Activated T-helper 1 cell treated with Interleukin-2 at 50 U/mL for 16 hours (primary cell): ENCODE results near the gene MYOM3.
"Not testable (repeated sequence)": the region's sequence is repeated elsewhere in the genome, so short reads cannot be mapped to it uniquely, and the experiment has no call there.

Source experiments
- DNase-seq: peaks from one replicate; pipeline ENCODE4 v3.0.0-alpha.2; 2020; ENCODE audit warnings: low read depth

MYOM3 gene

DNA sequence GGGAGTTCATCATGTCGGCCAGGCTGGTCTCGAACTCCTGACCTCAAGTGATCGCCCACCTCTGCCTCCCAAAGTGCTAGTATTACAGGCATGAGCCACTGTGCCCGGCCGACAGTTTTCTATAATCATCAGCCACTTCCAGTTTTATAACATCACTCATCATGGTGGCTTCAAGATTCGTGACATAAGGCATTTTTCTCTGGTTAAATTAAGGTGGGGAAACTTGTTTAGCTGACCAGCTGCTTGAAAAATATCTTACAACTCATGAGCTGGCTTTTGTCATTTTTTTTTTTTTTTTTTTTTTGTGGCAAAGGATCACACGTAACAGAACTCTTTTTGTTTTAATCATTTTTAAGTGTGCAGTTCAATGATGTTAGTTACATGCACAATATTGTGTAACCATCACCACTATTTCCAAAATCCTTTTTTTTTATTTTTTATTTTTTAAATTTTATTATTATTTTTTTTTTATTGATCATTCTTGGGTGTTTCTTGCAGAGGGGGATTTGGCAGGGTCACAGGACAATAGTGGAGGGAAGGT is 80.9 kb downstream of the MYOM3 start:
- not testable (repeated sequence) for DNase-seq

DNA sequence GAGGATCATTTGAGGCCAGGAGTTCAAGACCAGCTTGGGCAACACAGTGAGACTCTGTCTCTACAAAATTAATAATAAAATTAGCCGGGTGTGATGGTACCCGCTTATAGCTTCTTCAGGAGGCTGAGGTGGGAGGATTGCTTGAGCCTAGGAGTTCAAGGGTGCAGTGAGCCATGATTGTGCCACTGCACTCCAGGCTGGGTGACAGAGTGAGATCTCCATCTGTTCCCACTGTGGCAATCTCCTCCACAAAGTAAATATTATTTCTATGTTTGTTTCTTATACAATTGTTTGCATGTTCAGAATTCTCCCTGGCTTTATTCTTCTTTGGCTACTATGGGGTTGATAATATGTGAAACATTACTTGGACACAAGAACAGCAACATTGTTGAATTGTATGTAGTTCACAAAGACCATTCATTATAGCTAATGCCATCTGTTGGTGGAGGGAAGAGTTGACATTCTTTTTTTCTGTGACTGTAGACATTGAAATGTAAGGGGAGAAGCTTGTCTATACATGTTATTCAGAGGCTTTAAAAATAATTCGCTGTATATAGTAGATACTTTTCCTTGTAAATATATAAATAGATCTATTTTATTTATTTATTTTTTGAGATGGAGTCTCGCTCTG is 84.0 kb downstream of the MYOM3 start:
- DNase-seq = no peak

DNA sequence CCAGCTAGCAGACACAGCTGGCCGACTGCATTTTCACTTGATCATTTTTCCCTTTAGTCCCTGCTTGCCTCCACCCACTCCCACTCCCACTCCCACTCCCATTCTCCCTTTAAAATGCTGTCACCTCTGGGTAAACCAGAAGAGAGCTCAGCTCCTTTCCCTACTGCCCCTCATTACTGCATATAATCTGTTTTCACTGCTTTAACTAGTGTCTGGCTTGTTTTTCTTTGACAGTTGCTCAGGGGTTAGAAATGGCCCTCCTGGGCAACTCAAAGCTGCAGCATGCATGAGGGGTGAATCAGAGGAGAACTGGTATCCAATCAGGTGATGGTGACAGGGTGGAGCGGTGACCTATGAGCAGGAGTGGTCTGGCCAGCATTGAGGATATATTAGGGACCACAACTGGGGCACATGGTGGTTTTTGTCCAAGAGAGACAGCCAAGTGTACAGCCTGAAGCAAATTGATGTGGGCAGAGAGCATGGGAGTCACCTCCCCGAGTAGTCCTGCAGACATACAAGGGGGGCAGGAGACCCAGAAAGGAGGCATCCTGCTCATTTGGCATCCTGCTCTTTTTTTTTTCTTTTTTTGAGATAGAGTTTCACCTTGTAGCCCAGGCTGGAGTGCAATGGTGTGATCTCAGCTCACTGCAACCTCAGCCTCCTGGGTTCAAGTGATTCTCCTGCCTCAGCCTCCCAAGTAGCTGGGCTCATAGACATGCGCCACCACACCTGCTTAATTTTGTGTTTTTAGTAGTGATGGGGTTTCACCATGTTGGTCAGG is 89.2 kb downstream of the MYOM3 start:
- no peak for DNase-seq

DNA sequence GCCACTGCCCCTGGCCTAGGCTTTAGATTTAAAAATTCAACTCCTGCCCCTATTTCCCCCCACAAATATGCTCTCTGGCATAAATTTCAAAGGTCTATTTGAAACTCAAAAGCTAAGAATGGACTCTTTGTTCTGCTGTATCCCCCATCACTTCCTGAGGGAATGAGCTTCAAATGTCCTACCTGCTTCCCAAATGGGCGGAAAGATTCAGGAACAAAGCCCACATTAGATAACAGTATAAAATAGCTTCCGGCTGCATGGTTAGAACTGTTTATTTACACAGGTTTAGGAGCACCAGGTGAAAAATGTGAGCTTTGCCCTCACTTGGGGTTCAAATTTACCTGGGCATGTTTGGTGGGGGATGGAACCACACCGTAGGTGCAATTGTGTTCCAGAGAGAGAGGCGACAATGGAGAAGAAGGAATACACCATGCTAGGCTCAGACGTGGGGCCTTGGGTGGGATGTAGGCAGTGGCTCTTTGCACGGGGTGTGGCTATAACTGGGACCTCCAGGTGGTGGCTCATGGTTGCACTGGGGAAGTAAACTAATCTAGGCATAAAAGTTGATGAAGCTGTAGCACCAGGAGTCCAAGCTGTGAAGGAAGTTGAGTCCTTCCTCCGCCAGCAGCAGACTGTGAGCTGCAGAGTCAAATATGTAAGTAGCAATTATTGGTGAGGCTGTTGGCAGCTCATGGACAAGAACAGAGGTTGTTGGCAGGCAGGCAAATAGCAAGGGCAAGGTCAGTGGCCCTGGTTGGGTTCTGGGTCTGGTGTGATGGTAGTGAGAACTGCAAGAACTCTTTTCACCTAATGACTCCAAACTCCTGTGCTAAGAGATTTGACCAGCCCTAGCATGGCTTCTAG is 90.3 kb downstream of the MYOM3 start:
- no peak for DNase-seq

DNA sequence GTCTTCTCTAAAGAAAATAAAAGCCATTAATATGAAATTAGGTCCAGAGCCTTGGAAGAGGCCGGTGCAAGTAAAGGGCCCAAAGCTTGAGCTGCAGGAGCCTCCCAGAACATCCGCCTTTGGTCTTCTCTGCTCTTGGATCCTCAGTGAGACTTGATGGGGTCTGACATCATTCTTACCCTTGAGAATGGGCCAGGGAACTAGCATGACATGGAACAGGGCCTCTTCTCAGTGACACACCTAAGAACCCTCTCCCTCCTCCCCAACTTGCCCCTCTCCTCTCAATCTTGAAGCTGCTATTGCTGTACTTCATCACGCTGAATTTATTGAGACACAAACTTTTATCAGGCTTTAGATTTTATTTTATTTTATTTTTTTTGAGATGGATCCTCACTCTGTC is 91.5 kb downstream of the MYOM3 start:
- no peak for DNase-seq

DNA sequence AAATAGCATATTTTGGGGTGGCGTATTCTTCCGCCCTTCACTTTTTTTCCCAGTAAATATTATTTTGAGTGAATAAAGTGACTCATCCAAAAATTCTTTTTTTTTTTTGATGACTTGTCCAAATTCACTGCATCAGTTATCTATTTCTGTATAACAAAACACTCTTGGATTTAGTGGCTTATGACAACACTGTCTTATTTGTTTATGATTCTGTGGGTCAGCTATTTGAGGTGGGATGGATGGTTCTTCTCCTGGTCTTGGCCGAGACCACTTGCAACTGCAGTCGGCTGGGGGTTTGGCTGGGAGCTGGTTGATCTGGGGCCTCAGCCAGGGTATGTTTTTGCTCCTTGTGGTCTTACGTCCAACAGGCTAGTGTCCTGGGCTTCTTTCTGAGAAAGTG is 91.9 kb downstream of the MYOM3 start:
- no peak for DNase-seq

DNA sequence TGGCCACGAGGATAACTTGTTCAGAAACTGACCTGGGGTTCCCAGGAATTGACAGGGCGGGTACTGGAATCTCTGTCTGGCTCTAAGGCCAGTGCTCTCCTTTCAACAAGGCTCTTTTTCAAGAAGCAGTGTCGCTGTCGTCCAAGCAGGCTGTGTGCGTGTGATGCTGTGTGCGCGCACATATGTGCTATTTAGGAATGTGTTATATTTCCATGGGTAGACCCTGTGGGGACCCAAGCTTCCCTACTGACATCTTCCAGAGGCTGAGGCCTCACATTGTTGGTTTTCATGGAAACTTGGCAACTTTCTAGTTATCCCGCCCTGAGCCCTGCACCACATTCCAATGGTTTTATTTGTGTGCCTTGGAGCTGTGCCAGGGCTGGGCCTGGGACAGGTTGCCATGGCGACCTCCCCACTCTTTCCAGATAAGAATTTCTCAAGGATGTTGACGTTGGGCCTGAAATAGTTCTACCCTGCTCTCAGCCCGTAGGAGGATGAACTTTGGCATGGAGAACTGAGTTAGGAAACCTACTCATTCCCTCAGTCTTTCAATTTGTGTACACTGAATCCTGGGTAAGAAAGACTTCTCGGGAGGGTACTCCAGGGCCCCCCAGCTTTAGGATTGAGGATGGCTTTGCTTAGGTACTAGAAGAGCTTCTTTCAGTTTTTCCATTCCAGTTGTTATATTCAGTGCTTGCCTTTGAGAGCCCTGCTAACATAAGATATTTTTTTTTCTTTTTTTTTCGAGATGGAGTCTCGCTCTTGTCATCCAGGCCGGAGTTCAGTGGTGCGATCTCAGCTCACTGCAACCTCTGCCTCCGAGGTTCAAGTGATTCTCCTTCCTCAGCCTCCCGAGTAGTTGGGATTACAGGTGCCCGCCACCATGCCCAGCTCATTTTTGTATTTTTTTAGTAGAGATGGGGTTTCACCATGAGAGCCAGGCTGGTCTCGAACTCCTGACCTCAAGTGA is 93.0 kb downstream of the MYOM3 start:
- DNase-seq = no peak

DNA sequence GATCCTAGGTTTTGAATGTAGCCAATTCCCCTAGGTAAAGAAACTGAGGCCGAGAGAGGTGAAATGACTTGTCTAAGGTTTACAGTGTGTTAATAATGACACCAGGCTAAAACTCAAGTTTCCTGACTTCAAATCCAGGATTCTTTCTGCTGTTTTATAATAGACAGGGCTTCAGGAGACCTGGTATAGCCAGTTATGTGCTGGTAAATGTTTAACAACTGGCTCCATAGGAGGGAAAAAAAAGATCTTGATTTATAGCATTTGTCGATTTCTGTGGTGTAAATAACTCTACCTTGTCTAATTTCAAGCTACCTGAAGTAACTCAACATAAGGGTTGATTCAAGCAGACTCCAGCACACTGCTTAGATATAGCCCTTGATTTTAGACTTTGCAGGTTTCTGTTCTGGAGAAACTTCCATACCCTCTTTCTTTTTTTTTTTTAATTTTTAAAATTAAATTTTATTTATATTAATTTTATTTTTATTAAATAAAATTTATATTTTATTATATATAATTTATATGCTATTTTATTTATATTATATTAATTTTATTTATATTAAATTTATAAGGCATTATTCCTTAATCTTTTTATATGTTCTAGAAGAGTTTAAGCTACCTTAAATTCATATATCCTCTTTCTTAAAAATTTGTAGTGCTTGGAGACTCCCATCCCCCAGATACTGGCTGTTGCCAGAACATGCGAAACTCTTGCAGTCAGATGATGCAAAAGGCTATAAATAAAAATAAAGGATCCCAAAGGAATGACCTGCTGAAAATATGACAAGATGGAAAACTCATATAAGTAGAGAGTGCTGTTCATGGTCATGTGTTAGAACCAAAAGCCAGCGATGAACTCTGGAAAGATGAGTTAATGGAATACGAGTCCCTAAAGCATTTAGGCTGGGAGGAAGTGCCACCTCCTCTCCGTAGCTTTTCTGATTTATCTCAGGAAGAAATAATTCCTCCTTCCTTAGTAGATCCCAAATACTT is 96.4 kb downstream of the MYOM3 start:
- no peak for DNase-seq

DNA sequence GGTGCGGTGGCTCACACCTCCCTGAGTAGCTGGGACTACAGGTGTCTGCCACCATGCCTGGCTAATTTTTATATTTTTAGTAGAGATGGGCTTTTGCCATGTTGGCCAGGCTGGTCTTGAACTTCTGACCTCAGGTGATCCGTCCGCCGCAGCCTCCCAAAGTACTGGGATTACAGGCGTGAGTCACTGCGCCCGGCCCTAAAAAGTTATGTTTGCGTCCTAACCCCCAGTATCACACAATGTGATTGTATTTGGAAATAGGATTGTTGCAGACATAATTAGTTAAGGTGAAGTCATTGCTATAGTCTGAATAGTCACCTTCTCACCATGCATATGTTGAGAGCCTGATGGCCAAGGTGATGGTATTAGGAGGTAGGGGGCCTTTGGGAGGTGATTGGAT is 99.1 kb downstream of the MYOM3 start:
- DNase-seq = not testable (repeated sequence)

DNA sequence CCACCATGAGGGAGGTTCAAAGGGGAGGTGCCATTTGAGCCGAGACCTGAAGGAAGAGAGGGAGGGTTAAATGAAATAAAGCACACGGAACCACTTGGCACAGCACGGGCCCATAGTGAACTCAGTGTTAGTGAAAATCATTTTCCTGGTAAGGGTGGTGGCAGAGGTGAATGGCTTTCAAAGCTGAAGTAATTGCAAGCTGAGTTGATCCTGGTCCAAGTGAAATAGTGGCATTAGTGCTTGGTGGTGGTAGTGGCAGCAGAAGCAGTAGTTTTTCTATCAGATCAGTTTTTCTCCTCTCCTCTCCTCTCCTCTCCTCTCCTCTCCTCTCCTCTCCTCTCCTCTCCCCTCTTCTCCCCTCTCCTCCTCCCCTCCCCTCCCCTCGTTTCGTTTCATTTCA is 101.3 kb downstream of the MYOM3 start:
- DNase-seq = no peak

DNA sequence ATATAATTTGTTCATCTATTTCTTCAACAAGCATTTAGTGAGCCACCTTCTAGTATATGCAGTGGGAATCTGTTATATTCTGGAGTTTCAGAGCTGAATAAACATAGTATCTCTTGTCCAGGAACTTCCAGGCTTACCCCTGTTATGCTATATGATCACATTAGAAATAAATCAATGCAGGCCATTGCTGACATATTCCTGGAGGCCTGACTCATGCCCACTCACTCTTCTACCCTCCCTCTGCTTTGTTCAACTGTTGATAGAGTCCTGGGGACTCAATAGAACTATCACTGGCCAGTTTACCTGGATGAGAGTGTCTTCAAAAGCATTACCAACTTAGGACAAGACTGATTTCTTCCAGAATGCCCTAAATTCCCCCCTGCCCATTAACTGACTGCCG is 102.5 kb downstream of the MYOM3 start:
- DNase-seq = no peak

DNA sequence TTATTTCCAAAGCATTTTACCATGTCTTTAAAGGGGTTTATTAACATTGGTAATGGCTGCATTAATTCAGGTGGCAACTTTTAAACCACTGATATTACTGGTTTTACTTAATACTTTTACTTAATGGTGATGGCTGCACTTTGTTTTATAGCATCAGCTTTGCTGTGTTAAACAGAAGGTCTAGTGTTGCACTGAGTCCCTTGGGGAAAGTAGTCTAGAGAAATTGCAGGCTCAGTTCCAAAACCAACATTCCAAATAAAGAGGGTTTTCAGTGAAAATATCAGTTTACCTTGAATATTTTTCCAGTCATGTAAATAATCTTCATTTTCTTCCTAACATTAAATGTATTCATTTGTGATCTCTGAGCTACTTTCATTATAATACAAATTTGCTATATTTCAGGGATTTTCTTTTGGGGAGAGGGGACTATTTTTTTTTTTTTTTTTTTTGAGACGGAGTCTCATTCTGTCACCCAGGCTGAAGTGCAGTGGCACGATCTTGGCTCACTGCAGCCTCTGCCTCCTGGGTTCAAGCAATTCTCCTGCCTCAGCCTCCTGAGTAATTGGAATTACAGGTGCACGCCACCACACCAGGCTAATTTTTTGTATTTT is 103.3 kb downstream of the MYOM3 start:
- DNase-seq = not testable (repeated sequence)

DNA sequence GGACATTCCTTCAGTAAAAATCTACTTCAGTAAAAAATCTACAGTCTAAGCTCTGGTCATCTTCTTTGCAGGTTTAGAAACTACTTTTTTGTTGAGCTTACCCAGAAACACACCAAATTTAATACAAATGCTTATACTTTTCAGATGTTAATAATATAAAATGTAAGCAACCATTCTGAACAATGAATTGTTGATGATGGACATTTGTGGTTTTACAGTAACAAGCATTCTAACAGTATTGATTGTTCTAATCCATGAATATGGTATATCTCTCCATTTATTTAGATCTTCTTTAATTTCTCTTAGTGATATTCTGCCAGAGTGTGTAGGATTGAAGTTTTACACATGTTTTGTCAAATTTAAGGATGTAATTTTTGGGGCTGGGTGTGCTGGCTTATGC is 104.9 kb downstream of the MYOM3 start:
- no peak for DNase-seq
